Measurements from ENCODE around the gene TMEM175. TPM values are rescaled to one million over a fixed set of nuclear protein-coding genes. Genes with fewer than 3 reads are reported as not detected.

The TMEM175 gene
- total and polyA plus RNA-seq, 9 of the 15 experiments (the other 6 are each of a cell fraction or from before 2014, with no cell fraction given) = 0.13 to 30.9 (median 9.4) TPM

DNA sequence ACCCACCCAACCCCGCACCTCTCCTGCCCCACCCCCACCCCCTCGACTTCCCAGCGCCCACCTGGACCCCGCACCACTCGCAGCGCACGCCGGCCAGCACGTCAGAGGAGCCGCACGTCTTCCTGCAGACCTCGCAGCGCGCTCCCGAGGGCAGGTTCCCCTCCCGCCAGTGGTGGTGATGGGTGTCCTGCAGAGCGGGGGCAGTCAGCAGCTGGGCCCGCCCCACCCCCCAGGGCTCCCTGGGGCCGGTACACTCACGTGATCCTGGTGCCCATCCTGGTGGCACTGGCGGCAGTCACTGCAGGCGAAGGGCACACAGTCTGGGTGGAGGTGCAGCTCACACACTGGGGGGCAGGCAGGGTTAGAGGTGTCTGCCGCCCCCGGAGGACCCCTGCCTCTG lies 36.0 kb downstream of the TMEM175 start:
- Histone ChIP-seq H3K36me3 (ENCODE audit: control insufficient read depth, insufficient read depth, low read length) (peaks cover 18% of the 10 kb centered on the region; the same call in 1 of the 3 replicates), H3K4me2 (ENCODE audit: insufficient read depth, low read length) (no peak overlapping the region), H3K9me3 (replicated peaks; ENCODE audit: control insufficient read depth, insufficient read depth, low read depth, low read length) (no peaks in the 10 kb centered on the region), H3K79me2 (ENCODE audit: control insufficient read depth, insufficient read depth, low read length) (peaks cover 10% of the 10 kb centered on the region; the same call in 2 of the 3 replicates), H2AFZ (ENCODE audit: low read depth, low read length) (no peak overlapping the region), H3K27me3 (ENCODE audit: control insufficient read depth in 2 of 2, insufficient read depth in 2 of 2, low read length in 2 of 2) (no peaks in the 10 kb centered on the region), H3K4me1 (replicated peaks in 1 of 2; ENCODE audit: control insufficient read depth in 2 of 2, insufficient read depth in 2 of 2, low read length in 2 of 2) (peaks cover 0 to 65% of the 10 kb centered on the region in 2 experiments; a peak in 4 of 5 replicates), H3K9ac (ENCODE audit: insufficient read depth in 1 of 2, low read depth in 2 of 2, low read length in 2 of 2) (peak overlapping the region in 1 of 2 experiments; percentile 52; a peak in 2 of 4 replicates), H4K20me1 (replicated peaks; ENCODE audit: control insufficient read depth, insufficient read depth, low read length) (no peaks in the 10 kb centered on the region; the same call in 1 of the 2 replicates), H3K4me3 (no peak overlapping the region), H3K27ac (ENCODE audit: extremely low read depth, low read depth, low read length) (no peak overlapping the region), H3K9me1 (ENCODE audit: control insufficient read depth, insufficient read depth, low read length) (no peaks in the 10 kb centered on the region)
- 90% methylated on average over 18 of the region's 24 CpGs for WGBS (ENCODE audit: insufficient coverage, low coverage, missing lambda C conversion rate)
- peak; percentile 15 for TF ChIP-seq PCBP1 (IDR thresholded peaks at IDR 0.05; ENCODE audit: low read depth, low read length, poor library complexity, severe bottlenecking)
- TF ChIP-seq, protein P1, sequence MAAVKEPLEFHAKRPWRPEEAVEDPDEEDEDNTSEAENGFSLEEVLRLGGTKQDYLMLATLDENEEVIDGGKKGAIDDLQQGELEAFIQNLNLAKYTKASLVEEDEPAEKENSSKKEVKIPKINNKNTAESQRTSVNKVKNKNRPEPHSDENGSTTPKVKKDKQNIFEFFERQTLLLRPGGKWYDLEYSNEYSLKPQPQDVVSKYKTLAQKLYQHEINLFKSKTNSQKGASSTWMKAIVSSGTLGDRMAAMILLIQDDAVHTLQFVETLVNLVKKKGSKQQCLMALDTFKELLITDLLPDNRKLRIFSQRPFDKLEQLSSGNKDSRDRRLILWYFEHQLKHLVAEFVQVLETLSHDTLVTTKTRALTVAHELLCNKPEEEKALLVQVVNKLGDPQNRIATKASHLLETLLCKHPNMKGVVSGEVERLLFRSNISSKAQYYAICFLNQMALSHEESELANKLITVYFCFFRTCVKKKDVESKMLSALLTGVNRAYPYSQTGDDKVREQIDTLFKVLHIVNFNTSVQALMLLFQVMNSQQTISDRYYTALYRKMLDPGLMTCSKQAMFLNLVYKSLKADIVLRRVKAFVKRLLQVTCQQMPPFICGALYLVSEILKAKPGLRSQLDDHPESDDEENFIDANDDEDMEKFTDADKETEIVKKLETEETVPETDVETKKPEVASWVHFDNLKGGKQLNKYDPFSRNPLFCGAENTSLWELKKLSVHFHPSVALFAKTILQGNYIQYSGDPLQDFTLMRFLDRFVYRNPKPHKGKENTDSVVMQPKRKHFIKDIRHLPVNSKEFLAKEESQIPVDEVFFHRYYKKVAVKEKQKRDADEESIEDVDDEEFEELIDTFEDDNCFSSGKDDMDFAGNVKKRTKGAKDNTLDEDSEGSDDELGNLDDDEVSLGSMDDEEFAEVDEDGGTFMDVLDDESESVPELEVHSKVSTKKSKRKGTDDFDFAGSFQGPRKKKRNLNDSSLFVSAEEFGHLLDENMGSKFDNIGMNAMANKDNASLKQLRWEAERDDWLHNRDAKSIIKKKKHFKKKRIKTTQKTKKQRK (IDR thresholded peaks at IDR 0.05; ENCODE audit: borderline replicate concordance, low read depth, low read length) = no peak
- TF ChIP-seq ZNF584 (CRISPR knock-in tag; IDR thresholded peaks at IDR 0.05; ENCODE audit: low read depth) = no peak
- no peak for TF ChIP-seq ZNF3 (CRISPR knock-in tag; IDR thresholded peaks at IDR 0.05)
- TF ChIP-seq CGGBP1 (CRISPR knock-in tag; IDR thresholded peaks at IDR 0.05) = no peak
- no peak for TF ChIP-seq HOXB6 (CRISPR knock-in tag; IDR thresholded peaks at IDR 0.05; ENCODE audit: borderline replicate concordance)
- no peak for TF ChIP-seq BRD4 (IDR thresholded peaks at IDR 0.05)
- no peak for TF ChIP-seq THRB (CRISPR knock-in tag; conservative IDR thresholded peaks at IDR 0.05)
- ATAC-seq = no peak
- DNase-seq (ENCODE audit: extremely low read depth in 1 of 4, low spot score in 3 of 4) = no peak
- POLR2A ChIA-PET = no interaction called here
- intact Hi-C loops (cut with micrococcal nuclease) = no loop called here
- BruUV-seq (replicated peaks) = no TSS peak
- CTCF ChIA-PET (ENCODE audit: low intra/inter-chr PET ratio) = no interaction called here
- no peak for FAIRE-seq
- in situ Hi-C loops (cut with MboI) = no loop called here

Measured in K562 (cell line).